ENCODE measurements around the gene RUFY4.

The RUFY4 gene

GRCh38 chr2:218138047-218138446 lies 69.0 kb downstream of the RUFY4 start:
- no peak overlapping the region for H3K4me3 ChIP-seq (ENCODE audit: low read depth, low read length)
- TF ChIP-seq, protein P1, sequence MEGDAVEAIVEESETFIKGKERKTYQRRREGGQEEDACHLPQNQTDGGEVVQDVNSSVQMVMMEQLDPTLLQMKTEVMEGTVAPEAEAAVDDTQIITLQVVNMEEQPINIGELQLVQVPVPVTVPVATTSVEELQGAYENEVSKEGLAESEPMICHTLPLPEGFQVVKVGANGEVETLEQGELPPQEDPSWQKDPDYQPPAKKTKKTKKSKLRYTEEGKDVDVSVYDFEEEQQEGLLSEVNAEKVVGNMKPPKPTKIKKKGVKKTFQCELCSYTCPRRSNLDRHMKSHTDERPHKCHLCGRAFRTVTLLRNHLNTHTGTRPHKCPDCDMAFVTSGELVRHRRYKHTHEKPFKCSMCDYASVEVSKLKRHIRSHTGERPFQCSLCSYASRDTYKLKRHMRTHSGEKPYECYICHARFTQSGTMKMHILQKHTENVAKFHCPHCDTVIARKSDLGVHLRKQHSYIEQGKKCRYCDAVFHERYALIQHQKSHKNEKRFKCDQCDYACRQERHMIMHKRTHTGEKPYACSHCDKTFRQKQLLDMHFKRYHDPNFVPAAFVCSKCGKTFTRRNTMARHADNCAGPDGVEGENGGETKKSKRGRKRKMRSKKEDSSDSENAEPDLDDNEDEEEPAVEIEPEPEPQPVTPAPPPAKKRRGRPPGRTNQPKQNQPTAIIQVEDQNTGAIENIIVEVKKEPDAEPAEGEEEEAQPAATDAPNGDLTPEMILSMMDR (IDR thresholded peaks at IDR 0.05; ENCODE audit: low read depth, low read length), result no peak
